ENCODE data around the gene SEPHS1. TPM values are rescaled to one million over a fixed set of nuclear protein-coding genes. Genes with fewer than 3 reads are reported as not detected.

The SEPHS1 gene
- total and polyA plus RNA-seq, 2 of the 8 experiments (the other 6 are each of a cell fraction or from before 2014, with no cell fraction given), result 270 to 683 TPM

DNA sequence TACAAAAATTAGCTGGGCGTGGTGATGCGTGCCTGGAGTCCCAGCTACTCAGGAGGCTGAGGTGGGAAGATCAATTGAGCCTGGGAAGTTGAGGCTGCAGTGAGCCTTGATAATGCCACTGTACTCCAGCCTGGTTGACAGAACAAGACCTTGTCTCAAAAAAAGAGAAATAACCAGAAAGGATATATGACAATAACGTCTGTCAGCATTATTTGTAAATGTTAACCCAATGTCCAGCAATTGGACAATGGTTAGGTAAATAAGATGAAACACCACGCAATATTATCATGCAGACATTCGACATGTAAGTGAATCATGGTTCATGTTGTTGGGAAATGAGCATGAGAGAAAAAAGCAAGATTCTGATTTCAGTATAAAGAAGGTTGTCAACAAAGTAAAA, 44.6 kb upstream of the SEPHS1 start (continued):
- TF ChIP-seq, protein P1, sequence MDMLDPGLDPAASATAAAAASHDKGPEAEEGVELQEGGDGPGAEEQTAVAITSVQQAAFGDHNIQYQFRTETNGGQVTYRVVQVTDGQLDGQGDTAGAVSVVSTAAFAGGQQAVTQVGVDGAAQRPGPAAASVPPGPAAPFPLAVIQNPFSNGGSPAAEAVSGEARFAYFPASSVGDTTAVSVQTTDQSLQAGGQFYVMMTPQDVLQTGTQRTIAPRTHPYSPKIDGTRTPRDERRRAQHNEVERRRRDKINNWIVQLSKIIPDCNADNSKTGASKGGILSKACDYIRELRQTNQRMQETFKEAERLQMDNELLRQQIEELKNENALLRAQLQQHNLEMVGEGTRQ (IDR thresholded peaks at IDR 0.05; ENCODE audit: low read length), result no peak

Data from H1 (cell line).